ENCODE measurements around the gene ZNHIT6. TPM values are rescaled to one million over a fixed set of nuclear protein-coding genes. Genes with fewer than 3 reads are reported as not detected.

Gene ZNHIT6
- polyA plus RNA-seq, 1 donor (not counting 4 experiments of a cell fraction or from before 2014, with no cell fraction given), result 20.9 TPM

DNA sequence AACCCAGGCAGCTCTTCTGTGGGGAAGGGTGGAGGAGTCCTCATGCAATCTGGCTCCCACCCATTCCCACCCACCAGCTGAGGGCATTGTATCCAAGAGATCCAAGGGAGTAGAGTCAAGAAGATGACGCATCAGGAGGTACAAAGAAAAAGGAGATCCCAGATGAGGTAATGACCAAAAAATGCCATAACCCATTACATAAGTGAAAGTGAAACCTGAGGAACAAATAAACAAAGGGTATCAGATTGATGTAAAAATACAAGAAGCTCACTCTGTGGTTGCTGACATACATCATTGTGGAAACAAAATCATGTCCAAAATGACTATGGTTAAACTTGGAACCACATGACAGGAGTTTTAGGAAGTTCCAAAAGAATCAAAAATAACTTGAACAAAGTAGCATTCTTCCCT lies 85.2 kb downstream of the ZNHIT6 start:
- Histone ChIP-seq H2AFZ (ENCODE audit: control insufficient read depth, low read length) (no peak overlapping the region), H3K36me3 (ENCODE audit: control insufficient read depth in 2 of 2, extremely low read depth in 1 of 2, insufficient read depth in 2 of 2, low read length in 2 of 2) (no peaks in the 10 kb centered on the region), H3K79me2 (ENCODE audit: control insufficient read depth, insufficient read depth, low read length) (no peaks in the 10 kb centered on the region), H3K4me3 (ENCODE audit: control insufficient read depth in 2 of 3, extremely low read depth in 1 of 3, insufficient read depth in 2 of 3, low read depth in 1 of 3, low read length in 3 of 3) (no peak overlapping the region), H4K20me1 (ENCODE audit: control insufficient read depth, extremely low read depth, insufficient read depth, low read length) (no peaks in the 10 kb centered on the region), H3K9me1 (ENCODE audit: control insufficient read depth, extremely low read depth, insufficient read depth, low read length) (no peaks in the 10 kb centered on the region), H3K27ac (ENCODE audit: control insufficient read depth, insufficient read depth, low read length) (no peak overlapping the region), H3K4me2 (ENCODE audit: control insufficient read depth, extremely low read depth, insufficient read depth, low read depth, low read length) (no peak overlapping the region), H3K9me3 (ENCODE audit: control insufficient read depth, low read depth, low read length) (peaks cover 10% of the 10 kb centered on the region), H3K4me1 (ENCODE audit: control insufficient read depth, extremely low read depth, insufficient read depth, low read length) (no peaks in the 10 kb centered on the region), H3K27me3 (ENCODE audit: control insufficient read depth, extremely low read depth, insufficient read depth, low read length) (no peaks in the 10 kb centered on the region), H3K9ac (ENCODE audit: control insufficient read depth, extremely low read depth, insufficient read depth, low read length) (no peak overlapping the region)
- FAIRE-seq (peak; percentile 57), DNase-seq (ENCODE audit: low read depth, low spot score) (no peak)
- dilution Hi-C loops (cut with MboI; ENCODE audit: extremely low pct_ligation_motif_present, low sequenced_read_pairs), result no loop called here
- TF ChIP-seq, protein P1, sequence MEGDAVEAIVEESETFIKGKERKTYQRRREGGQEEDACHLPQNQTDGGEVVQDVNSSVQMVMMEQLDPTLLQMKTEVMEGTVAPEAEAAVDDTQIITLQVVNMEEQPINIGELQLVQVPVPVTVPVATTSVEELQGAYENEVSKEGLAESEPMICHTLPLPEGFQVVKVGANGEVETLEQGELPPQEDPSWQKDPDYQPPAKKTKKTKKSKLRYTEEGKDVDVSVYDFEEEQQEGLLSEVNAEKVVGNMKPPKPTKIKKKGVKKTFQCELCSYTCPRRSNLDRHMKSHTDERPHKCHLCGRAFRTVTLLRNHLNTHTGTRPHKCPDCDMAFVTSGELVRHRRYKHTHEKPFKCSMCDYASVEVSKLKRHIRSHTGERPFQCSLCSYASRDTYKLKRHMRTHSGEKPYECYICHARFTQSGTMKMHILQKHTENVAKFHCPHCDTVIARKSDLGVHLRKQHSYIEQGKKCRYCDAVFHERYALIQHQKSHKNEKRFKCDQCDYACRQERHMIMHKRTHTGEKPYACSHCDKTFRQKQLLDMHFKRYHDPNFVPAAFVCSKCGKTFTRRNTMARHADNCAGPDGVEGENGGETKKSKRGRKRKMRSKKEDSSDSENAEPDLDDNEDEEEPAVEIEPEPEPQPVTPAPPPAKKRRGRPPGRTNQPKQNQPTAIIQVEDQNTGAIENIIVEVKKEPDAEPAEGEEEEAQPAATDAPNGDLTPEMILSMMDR (optimal IDR thresholded peaks at IDR 0.05 in 1 of 3, IDR thresholded peaks at IDR 0.05 in 1 of 3, conservative IDR thresholded peaks at IDR 0.05 in 1 of 3; ENCODE audit: extremely low read depth in 1 of 3, insufficient read depth in 2 of 3, low read length in 3 of 3), result no peak
- TF ChIP-seq EZH2 (IDR thresholded peaks at IDR 0.05; ENCODE audit: low read length), result no peak

DNA sequence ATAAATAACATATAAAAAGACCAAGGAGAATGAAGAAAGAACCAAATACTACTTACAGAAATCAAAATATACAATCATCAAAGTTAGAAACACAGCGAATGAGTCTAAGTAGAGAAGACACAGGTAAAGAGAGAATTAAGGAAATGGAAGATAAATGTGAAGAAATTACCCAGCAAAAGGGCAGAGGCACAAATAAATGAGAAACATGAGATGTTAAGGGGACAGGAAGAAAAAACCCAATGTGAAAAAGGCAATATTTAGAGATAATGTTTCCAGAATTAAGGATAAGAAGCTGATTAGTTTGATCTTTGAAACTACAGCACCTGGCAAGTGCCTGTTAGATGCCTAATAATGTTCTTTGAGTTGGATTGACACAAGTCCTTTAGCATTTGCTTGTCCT lies 86.8 kb downstream of the ZNHIT6 start:
- dilution Hi-C loops (cut with MboI; ENCODE audit: extremely low pct_ligation_motif_present, low sequenced_read_pairs), result no loop called here
- no peak for FAIRE-seq
- Histone ChIP-seq H4K20me1 (ENCODE audit: control insufficient read depth, extremely low read depth, insufficient read depth, low read length) (no peaks in the 10 kb centered on the region), H3K79me2 (ENCODE audit: control insufficient read depth, insufficient read depth, low read length) (no peaks in the 10 kb centered on the region), H3K27ac (ENCODE audit: control insufficient read depth, insufficient read depth, low read length) (no peak overlapping the region), H3K27me3 (ENCODE audit: control insufficient read depth, extremely low read depth, insufficient read depth, low read length) (no peaks in the 10 kb centered on the region), H2AFZ (ENCODE audit: control insufficient read depth, low read length) (no peak overlapping the region), H3K4me3 (ENCODE audit: control insufficient read depth in 2 of 3, extremely low read depth in 1 of 3, insufficient read depth in 2 of 3, low read depth in 1 of 3, low read length in 3 of 3) (no peak overlapping the region), H3K9me1 (ENCODE audit: control insufficient read depth, extremely low read depth, insufficient read depth, low read length) (no peaks in the 10 kb centered on the region), H3K9ac (ENCODE audit: control insufficient read depth, extremely low read depth, insufficient read depth, low read length) (no peak overlapping the region), H3K4me1 (ENCODE audit: control insufficient read depth, extremely low read depth, insufficient read depth, low read length) (peaks cover 2% of the 10 kb centered on the region), H3K36me3 (ENCODE audit: control insufficient read depth in 2 of 2, extremely low read depth in 1 of 2, insufficient read depth in 2 of 2, low read length in 2 of 2) (no peaks in the 10 kb centered on the region), H3K9me3 (ENCODE audit: control insufficient read depth, low read depth, low read length) (peaks cover 10% of the 10 kb centered on the region), H3K4me2 (ENCODE audit: control insufficient read depth, extremely low read depth, insufficient read depth, low read depth, low read length) (no peak overlapping the region)
- TF ChIP-seq, protein P1 (optimal IDR thresholded peaks at IDR 0.05 in 1 of 3, IDR thresholded peaks at IDR 0.05 in 1 of 3, conservative IDR thresholded peaks at IDR 0.05 in 1 of 3; ENCODE audit: extremely low read depth in 1 of 3, insufficient read depth in 2 of 3, low read length in 3 of 3), result no peak
- no peak for TF ChIP-seq EZH2 (IDR thresholded peaks at IDR 0.05; ENCODE audit: low read length)
- no peak for DNase-seq (ENCODE audit: low read depth, low spot score)
